K562 (cell line): ENCODE results near the gene LRRC8E. TPM values are rescaled to one million over a fixed set of nuclear protein-coding genes. Genes with fewer than 3 reads are reported as not detected.

Experiments
- ATAC-seq: fragments of 200-7000 bp; cut with Tn5 transposase; 3 replicates; pipeline ENCODE4 v1.9.1; 2020; ENCODE audit warnings: moderate library complexity
- BruUV-seq: library from RNA; stranded (reverse); fragments of 400-500 nt; replicated peaks from 2 replicates; lab custom pipeline; 2021; lab: Mats Ljungman, UMichigan
- CTCF ChIA-PET: fragments of 300-600 bp; formaldehyde crosslinking; extraction: SDS; loops from one replicate; lab custom pipeline; 2021; ENCODE audit warnings: low intra/inter-chr PET ratio; lab: Yijun Ruan, JAX
- POLR2A ChIA-PET: fragments of 300-600, 350-650 bp; sonication (Branson Sonifier 250); formaldehyde crosslinking; extraction: SDS; loops from one replicate; lab custom pipeline; 2021; ENCODE audit warnings: antibody characterized with exemption, inconsistent platforms; lab: Yijun Ruan, JAX
- DNase-seq, 4 experiments: peaks; one replicate each; pipeline versions ENCODE4 v3.0.0 to v3.0.0-alpha.2; 2011 to 2018; ENCODE audit warnings: low spot score in 3 of 4, mixed read lengths in 3 of 4; ENCODE audit errors: extremely low read depth in 1 of 4
- FAIRE-seq: peaks from 2 replicates; lab custom pipeline; 2011; peaks lifted over from hg19 to GRCh38; lab: Jason Lieb, UNC
- H2AFZ ChIP-seq: 2 replicates; pipeline ENCODE4 v1.6.0; 2011; ENCODE audit warnings: low read depth, low read length, control low read depth, inconsistent platforms
- H3K27ac ChIP-seq: fragments of 200-600 bp; 3 replicates; pipeline ENCODE4 v1.8.0; 2011; ENCODE audit warnings: low read depth, mild to moderate bottlenecking, control low read depth, inconsistent platforms, low read length, moderate library complexity, mixed read lengths; ENCODE audit errors: extremely low read depth
- H3K27me3 ChIP-seq, 2 experiments: fragments of 300-600 bp in 1 of 2; 2 replicates in 1 of 2; 3 replicates in 1 of 2; pipeline versions ENCODE4 v1.6.0 to v1.8.0; 2011; ENCODE audit warnings: inconsistent platforms in 2 of 2, low read length in 2 of 2, mild to moderate bottlenecking in 1 of 2, mixed read lengths in 1 of 2, moderate library complexity in 1 of 2; ENCODE audit not compliant: control insufficient read depth in 2 of 2, insufficient read depth in 2 of 2
- H3K36me3 ChIP-seq: fragments of 300-600 bp; 3 replicates; pipeline ENCODE4 v1.8.0; 2011; ENCODE audit warnings: mild to moderate bottlenecking, low read length, inconsistent platforms; ENCODE audit not compliant: control insufficient read depth, insufficient read depth
- H3K4me1 ChIP-seq, 2 experiments: fragments of 200-600 bp in 1 of 2; replicated peaks in 1 of 2; 2 replicates in 1 of 2; 3 replicates in 1 of 2; pipeline versions ENCODE4 v1.5.1 to v1.8.0; 2011; ENCODE audit warnings: inconsistent platforms in 2 of 2, low read length in 2 of 2, mild to moderate bottlenecking in 1 of 2, mixed read lengths in 1 of 2, moderate library complexity in 1 of 2; ENCODE audit not compliant: control insufficient read depth in 2 of 2, insufficient read depth in 2 of 2
- H3K4me2 ChIP-seq: 2 replicates; pipeline ENCODE4 v1.6.1; 2011; ENCODE audit warnings: low read length, control low read depth, inconsistent platforms, mixed read lengths; ENCODE audit not compliant: insufficient read depth
- H3K4me3 ChIP-seq: fragments of 200-600 bp; sonication (generic), shearing (Covaris generic); 2 replicates; pipeline ENCODE4 v1.5.1; 2016; ENCODE audit warnings: control low read depth, inconsistent platforms
- H3K79me2 ChIP-seq: fragments of 200-600 bp; 3 replicates; pipeline ENCODE4 v1.8.0; 2011; ENCODE audit warnings: low read length, inconsistent platforms; ENCODE audit not compliant: control insufficient read depth, insufficient read depth
- H3K9ac ChIP-seq, 2 experiments: 2 replicates each; pipeline versions ENCODE4 v1.6.0 to v1.6.1; 2011; ENCODE audit warnings: low read depth in 2 of 2, low read length in 2 of 2, control low read depth in 1 of 2, inconsistent platforms in 1 of 2, mild to moderate bottlenecking in 1 of 2, mixed read lengths in 1 of 2; ENCODE audit not compliant: insufficient read depth in 1 of 2
- H3K9me1 ChIP-seq: one replicate; pipeline ENCODE4 v1.6.0; 2011; ENCODE audit warnings: inconsistent platforms, mild to moderate bottlenecking, low read length, moderate library complexity; ENCODE audit not compliant: control insufficient read depth, insufficient read depth
- H3K9me3 ChIP-seq: replicated peaks from 2 replicates; pipeline ENCODE4 v1.5.1; 2011; ENCODE audit warnings: low read depth, low read length, inconsistent platforms; ENCODE audit not compliant: control insufficient read depth, insufficient read depth
- H4K20me1 ChIP-seq: replicated peaks from 2 replicates; pipeline ENCODE4 v1.6.1; 2011; ENCODE audit warnings: low read length, inconsistent platforms, mixed read lengths; ENCODE audit not compliant: control insufficient read depth, insufficient read depth
- ARID3A ChIP-seq: IDR thresholded peaks from 2 replicates; pipeline ENCODE4 v1.6.1; 2012; ENCODE audit warnings: low read depth, low read length, improper control_type of control experiment, borderline replicate concordance
- FIP1L1 ChIP-seq: fragments of 200-400 bp; formaldehyde crosslinking; IDR thresholded peaks from 2 replicates; pipeline ENCODE4 v1.6.1; 2018; ENCODE audit warnings: mild to moderate bottlenecking, low read depth, low read length; ENCODE audit not compliant: poor library complexity, severe bottlenecking
- POLR2AphosphoS5 ChIP-seq: IDR thresholded peaks from 2 replicates; pipeline ENCODE4 v1.6.1; 2011; ENCODE audit warnings: mild to moderate bottlenecking, low read depth, low read length, moderate library complexity; ENCODE audit not compliant: control insufficient read depth, insufficient read depth
- RBFOX2 ChIP-seq: fragments of 200-400 bp; formaldehyde crosslinking; IDR thresholded peaks from 2 replicates; pipeline ENCODE4 v1.6.1; 2017; ENCODE audit warnings: low read depth, mild to moderate bottlenecking, low read length, moderate library complexity
- TCFL5 ChIP-seq: fragments of 250-450 bp; sonication (Bioruptor Pico); conservative IDR thresholded peaks from 2 replicates; pipeline ENCODE4 v1.6.1; 2021; ENCODE audit warnings: mild to moderate bottlenecking, moderate library complexity, matching md5 sums
- WGBS: fragments of 100-300 bp; shearing (Covaris generic); methylation state at CpG from one replicate; pipeline ENCODE4 v1.1.6; 2016; ENCODE audit warnings: low coverage, mixed read lengths; ENCODE audit not compliant: insufficient coverage; ENCODE audit errors: missing lambda C conversion rate; 5-methylcytosine and 5-hydroxymethylcytosine counted together
- in situ Hi-C: fragments of 300-500 bp; cut with MboI; formaldehyde crosslinking; loops from 4 replicates; pipeline ENCODE4 v1.15.0; 2018; ENCODE audit warnings: inconsistent platforms, mixed read lengths
- intact Hi-C: fragments of 100-400 bp; cut with micrococcal nuclease; formaldehyde crosslinking; loops from 2 replicates; pipeline ENCODE4 v1.14.2; 2022
- polyA plus RNA-seq, 8 experiments: library from polyadenylated mRNA; depleted of rRNA in 4 of 8; stranded (reverse) in 5 of 8; unstranded in 3 of 8; fragments of >200 nt; fragmentation: Nextera tagmentation in 2 of 8; fragmentation: Illumina TruSeq in 1 of 8; extraction: Ambion mirVana in 2 of 8; extraction: Trizol in 1 of 8; gene quantifications; 2 replicates each; pipeline versions ENCODE4 v1.2.1 to v1.2.3, GENCODE V29; 2011 to 2014; ENCODE audit warnings: inconsistent platforms in 1 of 8, missing spikeins in 1 of 8
- total RNA-seq, 7 experiments: library from RNA; depleted of rRNA in 6 of 7; stranded (reverse); fragments of >200 nt in 6 of 7; fragmentation: Illumina TruSeq in 2 of 7; extraction: Trizol in 2 of 7; gene quantifications; 2 replicates each; pipeline versions ENCODE4 v1.2.1 to v1.2.3, GENCODE V29; 2011 to 2021; ENCODE audit warnings: low replicate concordance in 1 of 7
- TF ChIP-seq, protein P1 (sequence below), 3 experiments: IDR thresholded peaks in 2 of 3; conservative IDR thresholded peaks in 1 of 3; 2 replicates each; pipeline ENCODE4 v1.5.1; 2011 to 2012; ENCODE audit warnings: low read length in 3 of 3, mild to moderate bottlenecking in 3 of 3, control low read depth in 2 of 3, improper control_type of control experiment in 1 of 3, inconsistent platforms in 1 of 3, low read depth in 1 of 3, mixed read lengths in 1 of 3, moderate library complexity in 1 of 3; ENCODE audit not compliant: insufficient read depth in 2 of 3
- TF ChIP-seq, protein P2 (sequence below): fragments of 150-350 bp; conservative IDR thresholded peaks from 2 replicates; pipeline ENCODE4 v1.6.1; 2014; ENCODE audit warnings: low read length

Gene LRRC8E
- total and polyA plus RNA-seq, 9 of the 15 experiments (the other 6 are each of a cell fraction or from before 2014, with no cell fraction given): 0.08 to 5.7 (median 3.5) TPM; not detected in 1

DNA sequence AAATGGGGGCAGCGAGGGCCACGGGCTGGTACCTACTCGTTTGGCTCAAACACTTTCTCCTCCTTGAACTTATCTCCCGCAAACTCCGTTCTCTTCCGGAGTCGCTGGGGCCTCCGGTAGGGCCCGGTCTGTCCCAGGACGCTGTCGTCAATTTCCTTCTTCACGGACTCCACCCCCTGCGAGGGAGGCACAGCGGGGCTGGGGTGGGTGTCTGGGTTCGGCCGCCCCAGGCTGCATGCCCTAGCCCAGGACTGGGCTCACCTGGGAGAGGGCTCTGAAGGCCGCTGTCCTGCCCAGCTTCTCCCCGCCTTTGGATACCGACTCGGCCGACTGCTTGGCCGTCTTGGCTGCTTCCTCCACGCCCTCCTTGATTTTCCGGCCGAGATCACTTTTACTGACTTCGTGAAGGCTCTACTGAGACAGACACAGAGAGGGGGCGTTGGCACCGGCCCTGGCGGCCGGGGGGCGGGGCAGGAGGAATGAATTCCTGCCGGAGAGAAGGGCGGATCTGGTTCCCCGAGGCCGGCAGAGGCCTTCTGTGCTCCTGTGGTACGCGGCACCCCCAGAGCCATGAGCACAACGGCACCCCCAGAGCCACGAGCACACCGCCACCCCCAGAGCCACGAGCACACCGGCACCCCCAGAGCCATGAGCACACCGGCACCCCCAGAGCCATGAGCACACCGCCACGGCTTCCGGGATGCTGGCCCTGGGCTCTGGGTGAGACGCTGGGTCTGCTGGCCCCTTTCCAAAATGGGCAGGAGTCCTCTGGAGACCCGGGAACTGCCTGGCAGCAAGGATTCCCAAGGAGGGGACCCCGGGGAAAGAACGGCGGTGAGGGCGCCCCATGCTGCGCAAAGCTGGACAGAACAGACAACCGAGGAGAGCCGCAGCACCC, 45.8 kb downstream of the LRRC8E start:
- Histone ChIP-seq H3K4me2 (no peak overlapping the region), H3K4me1 (peaks cover 0 to 42% of the 10 kb centered on the region in 2 experiments; a peak in 3 of 5 replicates), H3K9me3 (no peaks in the 10 kb centered on the region), H2AFZ (no peak overlapping the region), H3K9me1 (no peaks in the 10 kb centered on the region), H3K79me2 (peaks cover 13% of the 10 kb centered on the region), H3K27me3 (no peaks in the 10 kb centered on the region), H4K20me1 (peaks cover 4% of the 10 kb centered on the region), H3K4me3 (no peak overlapping the region), H3K27ac (no peak overlapping the region), H3K36me3 (peaks cover 91% of the 10 kb centered on the region), H3K9ac (no peak overlapping the region; a peak in 1 of 4 replicates)
- peak; percentile 47 for TF ChIP-seq FIP1L1
- no peak for TF ChIP-seq ARID3A
- TF ChIP-seq, protein P1, sequence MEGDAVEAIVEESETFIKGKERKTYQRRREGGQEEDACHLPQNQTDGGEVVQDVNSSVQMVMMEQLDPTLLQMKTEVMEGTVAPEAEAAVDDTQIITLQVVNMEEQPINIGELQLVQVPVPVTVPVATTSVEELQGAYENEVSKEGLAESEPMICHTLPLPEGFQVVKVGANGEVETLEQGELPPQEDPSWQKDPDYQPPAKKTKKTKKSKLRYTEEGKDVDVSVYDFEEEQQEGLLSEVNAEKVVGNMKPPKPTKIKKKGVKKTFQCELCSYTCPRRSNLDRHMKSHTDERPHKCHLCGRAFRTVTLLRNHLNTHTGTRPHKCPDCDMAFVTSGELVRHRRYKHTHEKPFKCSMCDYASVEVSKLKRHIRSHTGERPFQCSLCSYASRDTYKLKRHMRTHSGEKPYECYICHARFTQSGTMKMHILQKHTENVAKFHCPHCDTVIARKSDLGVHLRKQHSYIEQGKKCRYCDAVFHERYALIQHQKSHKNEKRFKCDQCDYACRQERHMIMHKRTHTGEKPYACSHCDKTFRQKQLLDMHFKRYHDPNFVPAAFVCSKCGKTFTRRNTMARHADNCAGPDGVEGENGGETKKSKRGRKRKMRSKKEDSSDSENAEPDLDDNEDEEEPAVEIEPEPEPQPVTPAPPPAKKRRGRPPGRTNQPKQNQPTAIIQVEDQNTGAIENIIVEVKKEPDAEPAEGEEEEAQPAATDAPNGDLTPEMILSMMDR (IDR thresholded peaks at IDR 0.05 in 2 of 3, conservative IDR thresholded peaks at IDR 0.05 in 1 of 3; ENCODE audit: insufficient read depth in 2 of 3, low read depth in 1 of 3, low read length in 3 of 3): 0 out of 6 replicates have a peak, but pooled peaks of 1 of the 3 experiments have one; percentile 9
- peak; percentile 53 for TF ChIP-seq RBFOX2
- TF ChIP-seq, protein P2, sequence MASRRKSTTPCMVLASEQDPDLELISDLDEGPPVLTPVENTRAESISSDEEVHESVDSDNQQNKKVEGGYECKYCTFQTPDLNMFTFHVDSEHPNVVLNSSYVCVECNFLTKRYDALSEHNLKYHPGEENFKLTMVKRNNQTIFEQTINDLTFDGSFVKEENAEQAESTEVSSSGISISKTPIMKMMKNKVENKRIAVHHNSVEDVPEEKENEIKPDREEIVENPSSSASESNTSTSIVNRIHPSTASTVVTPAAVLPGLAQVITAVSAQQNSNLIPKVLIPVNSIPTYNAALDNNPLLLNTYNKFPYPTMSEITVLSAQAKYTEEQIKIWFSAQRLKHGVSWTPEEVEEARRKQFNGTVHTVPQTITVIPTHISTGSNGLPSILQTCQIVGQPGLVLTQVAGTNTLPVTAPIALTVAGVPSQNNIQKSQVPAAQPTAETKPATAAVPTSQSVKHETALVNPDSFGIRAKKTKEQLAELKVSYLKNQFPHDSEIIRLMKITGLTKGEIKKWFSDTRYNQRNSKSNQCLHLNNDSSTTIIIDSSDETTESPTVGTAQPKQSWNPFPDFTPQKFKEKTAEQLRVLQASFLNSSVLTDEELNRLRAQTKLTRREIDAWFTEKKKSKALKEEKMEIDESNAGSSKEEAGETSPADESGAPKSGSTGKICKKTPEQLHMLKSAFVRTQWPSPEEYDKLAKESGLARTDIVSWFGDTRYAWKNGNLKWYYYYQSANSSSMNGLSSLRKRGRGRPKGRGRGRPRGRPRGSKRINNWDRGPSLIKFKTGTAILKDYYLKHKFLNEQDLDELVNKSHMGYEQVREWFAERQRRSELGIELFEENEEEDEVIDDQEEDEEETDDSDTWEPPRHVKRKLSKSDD: no peak
- TF ChIP-seq TCFL5 (CRISPR knock-in tag): no peak
- TF ChIP-seq POLR2AphosphoS5: peak; percentile 9; the same call in 1 of the 2 replicates
- 97% methylated on average over 26 of the region's 55 CpGs for WGBS
- in situ Hi-C loops: no loop called here
- POLR2A ChIA-PET: interaction anchor here (1.2 kb wide), 1 partner anchor 10 kb away, joined by 5 read pairs; the partner anchor contains the start of gene TIMM44
- DNase-seq (no peak), ATAC-seq (no peak), FAIRE-seq (no peak)
- intact Hi-C loops: no loop called here
- BruUV-seq: no TSS peak
- CTCF ChIA-PET: no interaction called here
